WERI-Rb-1 (cell line): ENCODE data around the gene CA7.

Source experiments
- DNase-seq: peaks from one replicate; pipeline ENCODE4 v3.0.0-alpha.2; 2020
- H3K27ac ChIP-seq: fragments of 250-450 bp; sonication (Bioruptor Pico); 2 replicates; pipeline ENCODE4 v1.5.1; 2020; ENCODE audit warnings: mild to moderate bottlenecking, moderate library complexity
- H3K27me3 ChIP-seq: fragments of 250-450 bp; sonication (Bioruptor Pico); 2 replicates; pipeline ENCODE4 v1.5.1; 2021; ENCODE audit warnings: mild to moderate bottlenecking, low read depth, moderate library complexity; ENCODE audit not compliant: insufficient read depth, severe bottlenecking
- H3K36me3 ChIP-seq: fragments of 250-450 bp; sonication (Bioruptor Pico); 2 replicates; pipeline ENCODE4 v1.5.1; 2020; ENCODE audit warnings: mild to moderate bottlenecking, moderate library complexity
- H3K4me3 ChIP-seq: 2 replicates; pipeline ENCODE4 v1.5.1; 2011; ENCODE audit warnings: low read depth, mild to moderate bottlenecking, control low read depth, low read length
- H3K9me3 ChIP-seq: fragments of 250-450 bp; sonication (Bioruptor Pico); 2 replicates; pipeline ENCODE4 v1.5.1; 2021; ENCODE audit warnings: mild to moderate bottlenecking, moderate library complexity; ENCODE audit not compliant: severe bottlenecking
- TF ChIP-seq, protein P1 (sequence below): IDR thresholded peaks from 2 replicates; pipeline ENCODE4 v1.5.1; 2011; ENCODE audit warnings: low read depth, mild to moderate bottlenecking, control low read depth, inconsistent platforms, low read length

The CA7 gene

GRCh38 chr16:66857437-66857836, 13.2 kb downstream of the CA7 start:
- no peak for DNase-seq
- no peaks in the 10 kb centered on the region for H3K9me3 ChIP-seq
- no peaks in the 10 kb centered on the region for H3K27me3 ChIP-seq
- H3K27ac ChIP-seq, result no peak overlapping the region
- no peaks in the 10 kb centered on the region for H3K36me3 ChIP-seq
- TF ChIP-seq, protein P1, sequence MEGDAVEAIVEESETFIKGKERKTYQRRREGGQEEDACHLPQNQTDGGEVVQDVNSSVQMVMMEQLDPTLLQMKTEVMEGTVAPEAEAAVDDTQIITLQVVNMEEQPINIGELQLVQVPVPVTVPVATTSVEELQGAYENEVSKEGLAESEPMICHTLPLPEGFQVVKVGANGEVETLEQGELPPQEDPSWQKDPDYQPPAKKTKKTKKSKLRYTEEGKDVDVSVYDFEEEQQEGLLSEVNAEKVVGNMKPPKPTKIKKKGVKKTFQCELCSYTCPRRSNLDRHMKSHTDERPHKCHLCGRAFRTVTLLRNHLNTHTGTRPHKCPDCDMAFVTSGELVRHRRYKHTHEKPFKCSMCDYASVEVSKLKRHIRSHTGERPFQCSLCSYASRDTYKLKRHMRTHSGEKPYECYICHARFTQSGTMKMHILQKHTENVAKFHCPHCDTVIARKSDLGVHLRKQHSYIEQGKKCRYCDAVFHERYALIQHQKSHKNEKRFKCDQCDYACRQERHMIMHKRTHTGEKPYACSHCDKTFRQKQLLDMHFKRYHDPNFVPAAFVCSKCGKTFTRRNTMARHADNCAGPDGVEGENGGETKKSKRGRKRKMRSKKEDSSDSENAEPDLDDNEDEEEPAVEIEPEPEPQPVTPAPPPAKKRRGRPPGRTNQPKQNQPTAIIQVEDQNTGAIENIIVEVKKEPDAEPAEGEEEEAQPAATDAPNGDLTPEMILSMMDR, result no peak
- H3K4me3 ChIP-seq, result no peak overlapping the region

- H3K36me3 ChIP-seq, result no peaks in the 10 kb centered on the region
- TF ChIP-seq, protein P1, result no peak
- H3K4me3 ChIP-seq, result no peak overlapping the region
- no peak overlapping the region for H3K27ac ChIP-seq
- no peak for DNase-seq
- H3K27me3 ChIP-seq, result no peaks in the 10 kb centered on the region
- H3K9me3 ChIP-seq, result no peaks in the 10 kb centered on the region
These were observed 14.7 kb downstream of the CA7 start for GRCh38 chr16:66858740-66859396.

GRCh38 chr16:66859397-66860068, 15.3 kb downstream of the CA7 start:
- TF ChIP-seq, protein P1, result no peak
- no peaks in the 10 kb centered on the region for H3K36me3 ChIP-seq

GRCh38 chr16:66862023-66862520, 17.9 kb downstream of the CA7 start:
- H3K27ac ChIP-seq, result no peak overlapping the region
- H3K9me3 ChIP-seq, result no peaks in the 10 kb centered on the region
- H3K4me3 ChIP-seq, result no peak overlapping the region
- H3K27me3 ChIP-seq, result no peaks in the 10 kb centered on the region
- no peak for DNase-seq
- H3K36me3 ChIP-seq, result no peaks in the 10 kb centered on the region
- TF ChIP-seq, protein P1, result no peak

More at GRCh38 chr16:66859397-66860068, 15.3 kb downstream of the CA7 start:
- DNase-seq, result no peak
- Histone ChIP-seq H3K9me3 (no peaks in the 10 kb centered on the region), H3K4me3 (no peak overlapping the region), H3K27me3 (no peaks in the 10 kb centered on the region), H3K27ac (no peak overlapping the region)

GRCh38 chr16:66863707-66864106, 19.5 kb downstream of the CA7 start:
- no peak overlapping the region for H3K27ac ChIP-seq
- no peak for DNase-seq
- TF ChIP-seq, protein P1, result no peak

More at GRCh38 chr16:66863707-66864106, 19.5 kb downstream of the CA7 start:
- Histone ChIP-seq H3K27me3 (no peaks in the 10 kb centered on the region), H3K9me3 (no peaks in the 10 kb centered on the region), H3K36me3 (no peaks in the 10 kb centered on the region), H3K4me3 (no peak overlapping the region)
